HG02943 (cell line): Measurements from ENCODE around the gene OR6X1.

Source experiments
- ATAC-seq: cut with Tn5 transposase; IDR thresholded peaks from one replicate; pipeline ENCODE4 v1.9.1; 2021; ENCODE audit warnings: mild to moderate bottlenecking, low read depth, moderate library complexity; ENCODE audit not compliant: unreplicated experiment

The OR6X1 gene

DNA sequence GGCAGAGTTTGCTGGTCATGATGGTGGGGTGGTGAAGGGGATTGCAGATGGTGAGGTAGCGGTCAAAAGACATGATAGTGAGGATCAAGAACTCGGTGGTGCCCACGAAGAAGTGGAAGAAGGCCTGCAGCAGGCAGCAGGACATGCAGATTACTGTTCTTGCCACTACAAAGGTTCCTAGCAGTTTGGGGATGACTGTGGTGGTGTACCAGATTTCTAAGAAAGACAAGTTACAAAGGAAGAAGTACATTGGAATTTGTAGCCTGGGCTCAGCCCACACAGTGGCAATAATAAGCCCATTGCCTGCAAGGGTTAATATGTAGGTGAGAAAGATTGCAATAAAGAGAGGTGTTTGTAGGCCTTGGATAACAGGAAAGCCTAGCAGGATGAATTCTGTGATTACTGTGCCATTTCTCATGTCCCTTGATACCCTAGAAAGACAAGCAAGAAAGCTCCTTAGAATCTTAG lies at the start of gene OR6X1:
OR6X1 (minus strand) TSS at position 418 of the 468 bp plus-strand sequence; CDS start at position 418, 0 bp downstream.
- no peak for ATAC-seq

- ATAC-seq: no peak
These were observed 47.4 kb upstream of the OR6X1 start for GRCh38 chr11:123801765-123802164.

GRCh38 chr11:123800036-123800435 lies 45.7 kb upstream of the OR6X1 start:
- ATAC-seq: no peak

DNA sequence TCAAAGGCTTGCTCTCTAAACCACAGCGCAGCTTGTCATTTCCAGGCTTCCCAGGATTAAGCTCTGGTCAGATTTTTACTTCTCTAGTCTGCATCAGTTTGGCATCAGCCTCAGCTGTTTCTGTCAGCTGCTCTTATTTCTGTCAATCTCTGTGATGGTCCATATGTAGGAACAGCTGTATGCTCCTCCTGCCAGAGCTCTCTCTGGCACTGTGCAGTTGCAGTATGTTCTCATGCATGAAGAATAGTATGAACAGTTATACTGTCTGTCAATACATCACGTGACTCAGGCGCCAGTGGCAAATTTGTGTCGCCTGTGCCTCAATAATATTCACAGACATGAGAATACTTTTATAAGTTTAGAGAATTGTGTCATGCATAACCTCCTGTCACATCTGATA lies 45.1 kb upstream of the OR6X1 start:
- no peak for ATAC-seq

GRCh38 chr11:123798513-123799252 lies 44.4 kb upstream of the OR6X1 start:
- ATAC-seq: no peak

DNA sequence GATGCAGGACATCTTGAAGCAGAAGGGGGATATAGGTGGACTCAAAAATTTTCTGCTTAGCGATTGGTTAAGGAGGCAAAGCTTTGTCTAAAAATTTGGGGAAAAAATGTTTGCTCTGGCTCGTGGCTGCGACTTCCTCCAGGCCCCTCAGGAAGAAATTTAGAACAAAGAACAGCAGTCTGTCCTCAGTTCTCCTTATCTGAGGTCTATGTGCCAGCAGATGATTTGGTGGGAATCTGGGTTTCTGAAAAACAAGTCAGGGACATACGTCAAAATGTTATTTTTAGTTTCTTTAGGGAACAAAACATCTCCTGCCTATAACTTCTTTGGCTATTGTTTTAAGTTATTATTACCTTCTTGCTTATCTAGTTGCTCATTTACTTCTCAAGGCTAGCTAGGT lies 43.8 kb upstream of the OR6X1 start:
- no peak for ATAC-seq

DNA sequence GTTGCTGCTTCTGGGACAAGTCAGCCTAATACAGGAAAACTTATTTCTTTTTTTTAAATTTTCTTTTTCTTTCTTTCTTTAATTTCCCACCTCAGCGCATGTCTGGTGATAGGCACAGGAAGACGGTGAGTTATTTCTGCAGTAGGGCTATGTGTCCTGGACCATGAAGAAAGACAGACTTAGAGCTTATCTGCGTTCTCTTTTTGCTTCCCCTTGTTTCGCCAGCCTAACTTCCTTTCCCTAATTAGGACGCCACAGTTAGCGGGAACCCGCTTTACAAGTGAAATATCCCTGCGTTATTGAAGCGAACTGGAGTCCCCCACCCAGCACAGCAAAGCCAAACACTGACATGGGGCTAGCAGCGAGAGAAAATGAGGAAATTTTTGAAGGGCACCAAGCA lies 43.2 kb upstream of the OR6X1 start:
- ATAC-seq: no peak

GRCh38 chr11:123797114-123797513 lies 42.8 kb upstream of the OR6X1 start:
- no peak for ATAC-seq

DNA sequence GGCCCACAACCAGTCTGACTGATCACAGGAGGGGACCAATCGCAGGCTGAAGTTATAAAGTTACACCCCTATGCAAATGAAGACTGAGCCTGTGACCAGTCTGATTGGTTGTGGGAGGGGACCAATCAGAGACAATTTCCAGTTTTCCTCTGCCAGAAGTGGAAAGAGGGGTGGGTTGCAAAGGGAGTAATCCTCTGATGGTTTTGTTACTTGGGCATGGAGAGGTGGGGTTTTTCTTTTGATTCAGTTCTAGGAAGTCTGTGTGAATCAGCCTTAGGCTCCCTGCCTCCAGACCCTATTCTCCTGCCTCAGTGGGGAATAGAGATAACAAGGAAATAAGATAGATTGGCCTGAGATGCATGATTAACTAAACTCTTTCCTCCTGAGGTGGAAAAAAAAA lies 41.9 kb upstream of the OR6X1 start:
- no peak for ATAC-seq

DNA sequence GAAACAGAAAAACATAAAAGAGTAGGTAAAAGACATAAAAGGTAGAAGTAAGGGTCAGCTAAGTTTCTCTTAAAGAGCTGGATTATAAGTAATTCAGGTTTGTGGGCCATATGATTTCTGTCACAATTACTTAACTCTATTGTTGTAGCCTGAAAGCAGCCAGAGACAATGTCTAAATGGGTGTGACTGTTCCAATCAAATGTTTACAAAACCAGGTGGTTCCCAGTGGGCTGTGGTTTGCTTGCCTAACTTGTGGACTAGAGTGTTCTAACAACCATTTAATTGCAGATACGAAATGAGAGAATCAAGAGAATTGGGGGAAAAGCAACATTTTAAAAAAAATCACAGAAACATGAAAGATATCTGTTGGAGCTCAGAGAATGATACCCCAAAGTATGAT lies 29.2 kb upstream of the OR6X1 start:
- no peak for ATAC-seq

GRCh38 chr11:123778511-123778910 lies 24.2 kb upstream of the OR6X1 start:
- no peak for ATAC-seq

GRCh38 chr11:123775715-123776549 lies 21.6 kb upstream of the OR6X1 start:
- ATAC-seq: no peak

DNA sequence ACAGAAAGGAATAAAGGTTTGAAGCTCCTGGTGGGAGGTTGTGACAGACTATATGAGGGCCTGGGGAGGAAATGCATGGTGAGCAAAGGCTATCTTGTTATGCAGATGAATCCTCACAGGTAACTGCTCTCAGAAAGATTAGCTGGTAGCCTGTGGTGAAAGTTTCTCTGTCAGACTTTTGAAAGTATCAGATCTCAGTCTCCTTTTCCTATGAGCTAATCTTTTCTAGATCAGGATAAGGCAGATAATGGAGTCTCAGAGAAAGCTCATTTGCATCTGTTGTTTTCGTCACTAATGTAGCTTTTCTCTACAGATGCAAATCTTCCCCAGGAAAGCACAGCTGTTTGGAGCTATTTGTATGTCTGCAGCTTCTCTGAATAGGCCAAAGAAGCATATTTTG lies 21.0 kb upstream of the OR6X1 start:
- no peak for ATAC-seq

- no peak for ATAC-seq
These were observed 19.6 kb upstream of the OR6X1 start for GRCh38 chr11:123773959-123774358.

GRCh38 chr11:123773026-123773425 lies 18.7 kb upstream of the OR6X1 start:
- ATAC-seq: no peak

GRCh38 chr11:123771664-123772063 lies 17.3 kb upstream of the OR6X1 start:
- no peak for ATAC-seq

- ATAC-seq: no peak
These were observed 16.4 kb upstream of the OR6X1 start for GRCh38 chr11:123770712-123771111.

DNA sequence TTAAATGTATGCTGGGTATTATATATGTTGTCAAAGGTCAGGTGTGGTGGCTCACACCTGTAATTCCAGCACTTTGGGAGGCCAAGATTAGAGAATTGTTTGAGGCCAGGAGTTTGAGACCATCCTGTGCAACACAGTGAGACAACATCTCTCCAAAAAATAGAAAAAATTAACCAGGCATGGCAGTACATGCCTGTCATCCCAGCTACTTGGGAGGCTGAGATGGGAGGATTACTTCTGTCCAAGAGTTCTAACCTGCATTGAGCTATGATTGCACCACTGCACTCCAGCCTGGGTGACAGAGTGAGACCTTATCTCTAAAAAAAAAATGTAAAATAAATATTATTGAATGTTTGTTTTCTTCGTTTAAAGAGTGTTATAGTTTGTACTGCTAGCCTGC lies 11.3 kb upstream of the OR6X1 start:
- ATAC-seq: no peak

DNA sequence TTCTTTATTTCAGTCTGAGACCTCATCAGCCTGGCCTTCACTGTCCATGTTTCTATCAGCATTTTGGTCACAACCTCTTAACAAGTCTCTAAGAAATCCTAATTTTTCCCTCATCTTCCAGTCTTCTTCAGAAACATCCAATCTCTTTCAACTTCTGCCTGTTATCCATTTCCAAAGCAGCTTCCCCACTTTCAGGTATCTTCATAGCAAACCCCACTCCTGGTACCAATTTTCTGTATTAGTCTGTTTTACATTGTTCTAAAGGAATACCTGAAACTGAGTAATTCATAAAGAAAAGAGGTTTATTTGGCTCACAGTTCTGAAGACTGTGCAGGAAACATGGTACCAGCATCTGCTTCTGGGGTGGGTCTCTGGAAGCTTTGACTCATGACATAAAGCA lies 8.1 kb upstream of the OR6X1 start:
- ATAC-seq: no peak

GRCh38 chr11:123760894-123761293 lies 6.6 kb upstream of the OR6X1 start:
- no peak for ATAC-seq

GRCh38 chr11:123757976-123758375 lies 3.7 kb upstream of the OR6X1 start:
- ATAC-seq: no peak

- ATAC-seq: no peak
These were observed 1.5 kb upstream of the OR6X1 start for GRCh38 chr11:123755813-123756212.
